Inflammatory macrophage treated with lipopolysaccharide for 4 hours (primary cell): ENCODE data around the gene SPRING1.
A peak's percentile ranks its signal among the peaks of the same experiment; 100 is the strongest.

Source experiments
- DNase-seq: peaks from one replicate; pipeline ENCODE4 v3.0.0-alpha.2; 2020

SPRING1 gene

GRCh38 chr12:116736962-116737773, 701 bp downstream of the SPRING1 start:
- no peak for DNase-seq

- peak; percentile 27 for DNase-seq
These were observed 1.8 kb downstream of the SPRING1 start for GRCh38 chr12:116735951-116736599.

- DNase-seq = no peak
These were observed 2.8 kb downstream of the SPRING1 start for GRCh38 chr12:116735084-116735483.

GRCh38 chr12:116734156-116734768, 3.6 kb downstream of the SPRING1 start:
- DNase-seq = no peak

GRCh38 chr12:116731801-116732200, 6.1 kb downstream of the SPRING1 start:
- DNase-seq = no peak

GRCh38 chr12:116727891-116728290, 10.0 kb downstream of the SPRING1 start:
- no peak for DNase-seq

- DNase-seq = no peak
These were observed 10.6 kb downstream of the SPRING1 start for GRCh38 chr12:116727261-116727660.

- no peak for DNase-seq
These were observed 11.2 kb downstream of the SPRING1 start for GRCh38 chr12:116726694-116727093.

- no peak for DNase-seq
These were observed 15.6 kb downstream of the SPRING1 start for GRCh38 chr12:116722245-116722644.

GRCh38 chr12:116719731-116720528, 17.9 kb downstream of the SPRING1 start:
- DNase-seq = no peak

- no peak for DNase-seq
These were observed 19.0 kb downstream of the SPRING1 start for GRCh38 chr12:116718655-116719454.

- no peak for DNase-seq
These were observed 20.1 kb downstream of the SPRING1 start for GRCh38 chr12:116717466-116718437.

GRCh38 chr12:116714175-116714574, 23.7 kb downstream of the SPRING1 start:
- no peak for DNase-seq

- DNase-seq = no peak
These were observed 24.3 kb downstream of the SPRING1 start for GRCh38 chr12:116713527-116713926.

- no peak for DNase-seq
These were observed 25.2 kb downstream of the SPRING1 start for GRCh38 chr12:116712458-116713303.

GRCh38 chr12:116710370-116711150, 27.3 kb downstream of the SPRING1 start:
- DNase-seq = no peak

- DNase-seq = no peak
These were observed 28.1 kb downstream of the SPRING1 start for GRCh38 chr12:116709768-116710167.

- peak; percentile 51 for DNase-seq
These were observed 28.8 kb downstream of the SPRING1 start for GRCh38 chr12:116708826-116709756.
